WTC11 (cell line): ENCODE results near the gene KLHDC7A.

Experiments used
- CTCF ChIP-seq: fragments of 200-600 bp; IDR thresholded peaks from 2 replicates; pipeline ENCODE4 v1.8.0; 2022; ENCODE audit warnings: antibody characterized with exemption
- GABPB1 ChIP-seq: sonication (generic); formaldehyde crosslinking; IDR thresholded peaks from 2 replicates; pipeline ENCODE4 v1.8.1; 2023; ENCODE audit warnings: mild to moderate bottlenecking, missing genetic modification reagents
- IRF2 ChIP-seq: sonication (generic); formaldehyde crosslinking; IDR thresholded peaks from 2 replicates; pipeline ENCODE4 v1.8.0; 2022; ENCODE audit warnings: low read depth, missing genetic modification reagents, borderline replicate concordance
- MAX ChIP-seq: sonication (generic); formaldehyde crosslinking; IDR thresholded peaks from 2 replicates; pipeline ENCODE4 v1.8.0; 2022; ENCODE audit warnings: mild to moderate bottlenecking, missing genetic modification reagents
- MLX ChIP-seq: sonication (generic); formaldehyde crosslinking; IDR thresholded peaks from 2 replicates; pipeline ENCODE4 v1.8.1; 2023; ENCODE audit warnings: mild to moderate bottlenecking, missing genetic modification reagents, moderate library complexity
- OVOL2 ChIP-seq: fragments of 250-450 bp; sonication (Bioruptor Pico); IDR thresholded peaks from 2 replicates; pipeline ENCODE4 v1.9.0; 2021; ENCODE audit warnings: mild to moderate bottlenecking, borderline replicate concordance
- PRDM15 ChIP-seq: sonication (generic); formaldehyde crosslinking; IDR thresholded peaks from 2 replicates; pipeline ENCODE4 v1.8.0; 2022; ENCODE audit warnings: missing genetic modification reagents
- SMAD3 ChIP-seq: sonication (generic); formaldehyde crosslinking; IDR thresholded peaks from 2 replicates; pipeline ENCODE4 v1.8.0; 2022; ENCODE audit warnings: missing genetic modification reagents, mild to moderate bottlenecking, borderline replicate concordance
- TCF7 ChIP-seq: sonication (generic); formaldehyde crosslinking; IDR thresholded peaks from 2 replicates; pipeline ENCODE4 v1.8.0; 2022; ENCODE audit warnings: mild to moderate bottlenecking, low read depth, missing genetic modification reagents, moderate library complexity
- TEAD4 ChIP-seq: sonication (generic); formaldehyde crosslinking; IDR thresholded peaks from 2 replicates; pipeline ENCODE4 v1.8.0; 2022; ENCODE audit warnings: mild to moderate bottlenecking, missing genetic modification reagents
- USF1 ChIP-seq: sonication (generic); formaldehyde crosslinking; IDR thresholded peaks from 2 replicates; pipeline ENCODE4 v1.8.0; 2022; ENCODE audit warnings: mild to moderate bottlenecking, missing genetic modification reagents
- ZNF263 ChIP-seq: sonication (generic); formaldehyde crosslinking; IDR thresholded peaks from 2 replicates; pipeline ENCODE4 v1.8.1; 2022; ENCODE audit warnings: low read depth, mild to moderate bottlenecking, moderate library complexity, missing genetic modification reagents
- ZNF423 ChIP-seq: fragments of 250-450 bp; sonication (Bioruptor Pico); IDR thresholded peaks from 2 replicates; pipeline ENCODE4 v2.1.2; 2022; ENCODE audit warnings: mild to moderate bottlenecking, moderate library complexity
- ZNF671 ChIP-seq: fragments of 250-450 bp; sonication (Bioruptor Pico); IDR thresholded peaks from 2 replicates; pipeline ENCODE4 v1.8.0; 2021; ENCODE audit warnings: mild to moderate bottlenecking

- TF ChIP-seq CTCF = no peak
- no peak for TF ChIP-seq MAX (CRISPR knock-in tag)
- no peak for TF ChIP-seq SMAD3
- no peak for TF ChIP-seq TEAD4
- TF ChIP-seq USF1 (CRISPR knock-in tag) = no peak
- TF ChIP-seq GABPB1 (CRISPR knock-in tag) = no peak
- TF ChIP-seq OVOL2 (CRISPR knock-in tag) = no peak
- no peak for TF ChIP-seq ZNF423 (CRISPR knock-in tag)
- no peak for TF ChIP-seq ZNF263 (CRISPR knock-in tag)
- TF ChIP-seq TCF7 (CRISPR knock-in tag) = no peak
- TF ChIP-seq MLX (CRISPR knock-in tag) = no peak
- no peak for TF ChIP-seq IRF2
- no peak for TF ChIP-seq ZNF671 (CRISPR knock-in tag)
- TF ChIP-seq PRDM15 (CRISPR knock-in tag) = no peak
These were observed 54.1 kb downstream of the KLHDC7A start for GRCh38 chr1:18534810-18535205.
